Subcutaneous adipose tissue (tissue), 4 donors: ENCODE measurements around the gene OXSR1. TPM values are rescaled to one million over a fixed set of nuclear protein-coding genes. Genes with fewer than 3 reads are reported as not detected.

Source experiments
- total RNA-seq, 4 donors: library from RNA; depleted of rRNA; stranded (reverse); fragments of >200 nt; gene quantifications; one replicate each; pipeline ENCODE4 v1.1.0, GENCODE V29; 2016
- TF ChIP-seq, protein P1 (sequence below): fragments of 450-650 bp; IDR thresholded peaks from one replicate; pipeline ENCODE4 v1.5.1; 2016; ENCODE audit warnings: low read depth, mild to moderate bottlenecking, control low read depth, antibody characterized with exemption, moderate library complexity

OXSR1 gene
- 10 to 100 TPM; 30.0 to 49.6 (median 33.0) TPM for total RNA-seq

DNA sequence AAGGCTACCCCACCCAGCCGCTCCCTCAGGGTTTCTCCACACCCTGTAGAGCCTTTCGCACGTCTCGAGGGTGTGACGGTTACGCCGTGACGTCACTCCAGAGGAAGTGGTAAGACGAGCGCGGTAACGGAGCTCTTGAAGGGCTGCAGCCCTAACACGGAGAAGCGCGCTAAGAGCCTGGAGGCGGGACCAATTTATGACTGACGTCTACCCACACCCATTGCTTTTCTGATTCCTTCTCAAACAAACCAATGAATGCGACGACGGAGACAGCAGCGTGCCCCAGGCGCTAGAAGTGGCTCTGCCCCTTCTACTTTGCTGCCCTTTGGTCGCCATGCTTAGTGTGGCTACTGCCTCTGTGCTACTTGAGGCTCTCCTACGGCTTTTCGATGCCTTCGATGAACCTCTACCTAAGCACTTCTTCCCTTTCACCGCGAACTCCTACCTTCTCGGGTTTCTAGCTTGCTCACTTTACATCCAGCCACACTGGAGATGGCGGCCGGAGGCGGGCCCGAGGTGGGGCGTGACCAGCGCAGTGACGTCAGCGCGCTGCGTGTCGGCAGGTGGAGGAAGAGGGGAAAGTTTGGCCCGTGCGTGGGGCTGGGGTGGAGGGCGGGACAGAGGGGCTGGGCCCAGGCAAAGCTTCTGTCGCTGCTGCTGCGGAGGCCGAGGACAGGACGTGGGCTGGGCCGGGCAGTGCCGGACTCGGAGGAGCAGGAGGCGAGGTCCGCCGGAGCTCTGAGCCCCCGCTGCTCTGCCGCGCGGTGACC lies at the start of gene OXSR1:
TSS of gene OXSR1 (plus strand) at position 586 of the 770 bp plus-strand sequence. CDS start 340 bp downstream, outside the sequence.
- TF ChIP-seq, protein P1, sequence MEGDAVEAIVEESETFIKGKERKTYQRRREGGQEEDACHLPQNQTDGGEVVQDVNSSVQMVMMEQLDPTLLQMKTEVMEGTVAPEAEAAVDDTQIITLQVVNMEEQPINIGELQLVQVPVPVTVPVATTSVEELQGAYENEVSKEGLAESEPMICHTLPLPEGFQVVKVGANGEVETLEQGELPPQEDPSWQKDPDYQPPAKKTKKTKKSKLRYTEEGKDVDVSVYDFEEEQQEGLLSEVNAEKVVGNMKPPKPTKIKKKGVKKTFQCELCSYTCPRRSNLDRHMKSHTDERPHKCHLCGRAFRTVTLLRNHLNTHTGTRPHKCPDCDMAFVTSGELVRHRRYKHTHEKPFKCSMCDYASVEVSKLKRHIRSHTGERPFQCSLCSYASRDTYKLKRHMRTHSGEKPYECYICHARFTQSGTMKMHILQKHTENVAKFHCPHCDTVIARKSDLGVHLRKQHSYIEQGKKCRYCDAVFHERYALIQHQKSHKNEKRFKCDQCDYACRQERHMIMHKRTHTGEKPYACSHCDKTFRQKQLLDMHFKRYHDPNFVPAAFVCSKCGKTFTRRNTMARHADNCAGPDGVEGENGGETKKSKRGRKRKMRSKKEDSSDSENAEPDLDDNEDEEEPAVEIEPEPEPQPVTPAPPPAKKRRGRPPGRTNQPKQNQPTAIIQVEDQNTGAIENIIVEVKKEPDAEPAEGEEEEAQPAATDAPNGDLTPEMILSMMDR, result no peak

DNA sequence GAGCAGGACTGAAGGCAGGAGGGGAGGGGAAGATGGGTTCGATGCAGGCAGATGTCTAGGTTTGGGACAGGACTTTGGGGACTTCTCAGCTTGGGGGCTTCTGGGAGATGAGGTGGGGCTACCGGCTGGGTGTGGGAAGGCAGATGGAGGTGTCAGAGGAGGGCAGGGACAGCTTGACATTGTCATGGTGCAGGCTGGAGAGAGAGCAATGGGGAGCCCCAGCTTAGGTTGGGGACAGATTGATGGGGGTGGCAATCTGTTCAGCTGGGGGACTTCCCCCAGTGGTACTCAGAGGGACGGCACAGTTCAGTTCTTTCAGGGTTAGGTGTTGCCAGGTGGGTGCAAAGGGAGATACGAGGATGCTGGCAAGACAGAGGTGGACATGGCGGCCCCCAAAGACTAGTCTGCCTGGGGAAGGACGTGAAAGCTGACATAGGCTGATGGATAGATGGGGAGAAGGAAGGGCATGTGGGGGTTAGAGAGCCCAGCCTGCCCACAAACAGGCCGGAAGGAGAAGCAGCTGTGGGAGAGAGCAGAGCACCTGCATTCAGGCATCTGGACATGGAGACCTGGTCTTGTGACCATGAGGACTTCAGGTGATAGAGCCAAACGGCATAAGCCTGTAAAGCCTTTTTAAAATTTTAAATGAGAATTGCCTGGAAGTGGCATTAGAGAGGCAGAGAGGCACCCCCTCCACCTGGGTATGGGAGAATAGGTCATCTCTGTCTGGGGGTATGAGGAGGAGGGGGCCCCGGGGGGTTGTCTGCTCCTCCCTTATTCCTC lies 49.5 kb upstream of the OXSR1 start:
- TF ChIP-seq, protein P1, result no peak

DNA sequence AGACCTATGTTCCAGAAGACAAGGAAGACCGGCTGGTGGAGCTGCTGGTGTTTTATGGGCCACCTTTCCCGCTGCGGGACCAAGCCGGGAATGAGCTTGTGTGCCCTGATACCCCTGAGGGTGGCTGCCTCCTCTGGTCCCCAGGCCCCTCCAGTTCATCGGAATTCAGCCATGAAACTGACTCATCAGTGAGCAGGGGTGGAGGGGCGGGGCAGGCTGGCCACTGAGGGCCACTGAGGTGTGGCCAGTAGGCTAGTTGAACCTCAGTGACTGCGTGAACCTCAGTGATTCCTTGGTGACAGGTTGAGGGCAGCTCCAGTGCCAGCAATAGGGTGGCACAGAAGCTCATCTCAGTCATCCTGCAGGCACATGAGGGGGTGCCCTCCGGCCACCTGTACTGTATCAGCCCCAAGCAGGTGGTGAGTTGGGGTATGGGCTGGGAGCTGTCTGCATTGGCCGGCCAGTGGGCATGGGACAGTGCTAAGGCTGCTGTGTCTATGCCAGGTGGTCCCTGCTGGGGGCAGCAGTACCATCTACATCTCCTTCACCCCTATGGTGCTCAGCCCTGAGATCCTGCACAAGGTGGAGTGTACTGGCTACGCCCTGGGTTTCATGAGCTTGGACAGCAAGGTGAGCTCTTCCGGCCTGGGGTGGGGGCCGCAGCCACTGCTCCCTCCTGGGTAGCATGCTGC lies 48.7 kb upstream of the OXSR1 start:
- TF ChIP-seq, protein P1, result no peak

DNA sequence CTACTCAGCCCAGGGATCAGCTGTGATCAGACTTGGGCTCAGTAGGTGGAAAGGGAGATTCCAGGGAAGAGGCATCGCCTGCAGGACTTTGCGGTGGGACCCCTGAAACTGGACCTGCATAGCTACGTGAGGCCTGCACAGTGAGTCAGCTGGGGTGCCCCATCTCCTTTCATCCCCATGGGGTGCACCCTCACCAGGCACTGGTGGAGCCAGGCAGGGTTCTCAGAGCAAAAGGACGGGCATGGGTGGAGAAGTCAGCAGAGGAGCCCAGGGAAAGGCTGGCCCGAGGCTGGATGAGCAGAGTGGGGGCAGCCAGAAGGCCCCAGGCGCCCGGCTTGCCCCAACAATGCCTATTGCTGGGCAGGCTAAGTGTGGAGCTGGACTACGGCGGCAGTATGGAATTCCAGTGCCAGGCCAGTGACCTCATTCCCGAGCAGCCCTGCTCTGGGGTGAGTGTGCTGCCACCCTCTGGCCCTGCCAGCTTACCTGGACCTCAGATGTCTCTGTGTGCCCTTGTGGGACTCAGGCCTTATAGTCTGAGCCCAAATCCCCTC lies 48.1 kb upstream of the OXSR1 start:
- TF ChIP-seq, protein P1, result no peak

DNA sequence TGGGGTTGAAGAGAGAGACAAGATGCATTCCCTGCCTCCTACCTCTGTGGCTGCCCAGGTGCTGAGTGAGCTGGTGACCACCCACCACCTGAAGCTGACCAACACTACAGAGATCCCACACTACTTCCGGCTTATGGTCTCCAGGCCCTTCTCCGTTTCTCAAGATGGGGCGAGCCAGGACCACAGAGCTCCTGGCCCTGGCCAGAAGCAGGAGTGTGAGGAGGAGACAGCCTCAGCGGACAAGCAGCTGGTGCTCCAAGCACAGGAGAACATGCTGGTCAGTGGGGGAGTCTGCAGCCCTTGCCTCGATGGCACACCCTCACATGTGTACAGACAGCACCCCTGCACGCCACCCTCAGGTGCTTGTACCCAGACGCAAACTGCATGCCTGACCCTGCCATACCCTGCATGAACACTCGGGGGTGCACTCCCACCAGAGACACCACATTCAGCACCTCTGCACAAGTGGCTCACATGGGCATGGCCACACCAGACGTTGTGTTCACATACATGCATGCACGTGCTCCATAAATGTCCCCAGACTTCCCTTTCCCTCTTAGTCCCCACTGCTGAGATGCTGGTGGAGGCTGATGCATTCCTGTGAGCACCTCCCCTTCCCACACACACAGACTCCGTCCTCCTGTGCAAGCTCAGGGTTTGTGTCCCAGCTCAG lies 47.5 kb upstream of the OXSR1 start:
- TF ChIP-seq, protein P1, result no peak

DNA sequence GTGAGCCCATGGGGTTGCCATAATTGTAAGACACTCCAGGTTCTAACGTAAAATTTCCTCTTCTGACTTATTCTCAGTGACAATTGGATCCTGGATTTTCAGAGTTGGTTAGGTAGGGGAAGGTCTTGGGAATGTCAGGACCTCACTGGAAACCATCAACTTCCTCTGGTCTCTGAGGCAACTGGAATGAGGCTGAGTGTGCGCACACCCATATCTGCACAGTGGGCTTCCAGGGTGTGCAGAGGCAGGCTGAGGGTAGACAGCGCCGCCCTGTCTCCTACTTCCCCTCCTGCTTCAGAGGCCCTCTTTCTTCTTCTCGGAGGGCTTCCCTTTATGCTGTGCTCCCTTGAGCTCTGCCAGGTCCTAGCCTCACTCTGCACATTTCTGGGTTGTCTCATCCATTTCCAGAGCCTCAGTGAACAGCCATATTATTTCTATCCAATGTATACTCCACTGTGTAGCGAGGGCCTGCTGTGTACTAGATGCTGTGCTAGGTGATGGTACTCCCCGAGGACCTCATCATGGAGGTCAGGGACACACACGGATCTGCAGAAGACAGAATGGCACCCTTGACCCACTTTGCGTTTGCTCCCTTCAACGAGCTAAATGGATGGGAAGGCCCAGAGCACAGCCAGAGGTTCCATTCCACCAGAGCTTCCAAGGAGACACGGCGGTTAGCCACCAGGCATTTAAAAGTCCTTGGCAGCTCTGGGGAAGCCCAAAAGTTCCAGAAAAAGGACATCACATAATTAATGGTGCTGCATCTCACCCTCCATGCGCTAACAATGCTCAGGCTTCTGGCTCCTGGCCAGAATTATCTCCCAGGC lies 46.7 kb upstream of the OXSR1 start:
- TF ChIP-seq, protein P1, result no peak
